Activated CD8-positive, alpha-beta memory T cell treated with anti-CD3 and anti-CD28 coated beads for 36 hours (primary cell): Measurements from ENCODE around the gene THOC7. TPM values are rescaled to one million over a fixed set of nuclear protein-coding genes. Genes with fewer than 3 reads are reported as not detected.

Experiments
- CTCF ChIA-PET: fragments of 350-600 bp; sonication (Branson Sonifier 250); formaldehyde crosslinking; loops from one replicate; lab custom pipeline; 2021; ENCODE audit warnings: antibody characterized with exemption; lab: Charles Lee
- POLR2A ChIA-PET: fragments of 350-600 bp; sonication (Branson Sonifier 250); formaldehyde crosslinking; loops from one replicate; lab custom pipeline; 2021; ENCODE audit warnings: antibody characterized with exemption; lab: Charles Lee
- total RNA-seq, 2 experiments: library from RNA; stranded (reverse); gene quantifications; one replicate each; pipeline ENCODE4 v1.2.3, GENCODE V29; 2021

The THOC7 gene
- total RNA-seq, result 10 to 100 TPM; 82.5 to 86.7 TPM

DNA sequence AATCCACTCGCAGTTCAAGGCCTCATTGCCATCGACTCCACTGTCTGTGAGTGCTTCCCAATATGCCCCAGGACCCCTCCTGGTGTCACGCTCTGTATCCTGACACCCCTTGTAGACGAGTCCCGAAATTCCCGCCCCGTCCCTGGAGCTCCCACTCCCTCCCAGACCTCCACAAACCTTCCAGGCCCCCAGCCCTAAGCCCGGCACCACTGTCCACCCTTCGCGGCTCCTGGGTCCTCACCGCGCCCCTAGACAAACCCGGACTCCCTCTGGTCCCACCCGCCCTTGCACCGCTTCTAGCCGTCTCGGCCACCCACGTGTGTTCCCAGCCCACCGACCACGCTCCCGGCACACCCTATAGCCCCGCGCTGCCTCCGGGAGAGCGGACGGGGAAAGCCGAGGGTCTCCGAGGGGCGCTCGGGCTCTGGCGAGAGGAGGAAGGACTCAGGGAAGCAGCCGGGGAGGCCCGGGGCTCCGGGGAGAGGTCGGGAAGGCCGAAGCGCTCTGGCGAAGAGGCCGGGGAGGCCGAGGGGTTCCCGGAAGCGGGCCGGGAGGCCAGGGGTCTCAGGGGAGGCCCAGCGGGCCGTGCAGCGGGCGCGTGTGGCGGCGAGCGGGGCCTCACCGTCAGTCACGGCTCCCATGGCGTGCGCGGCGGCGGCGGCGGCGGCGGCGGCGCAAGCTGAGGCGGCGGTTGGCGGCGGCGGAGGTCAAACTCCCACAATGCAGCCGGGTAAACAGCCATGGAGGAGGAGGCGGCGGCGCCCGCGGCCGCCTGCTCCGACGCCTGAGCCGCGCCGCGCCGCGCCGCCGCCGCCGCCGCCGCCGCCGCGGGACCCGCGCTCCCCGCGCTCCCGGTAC is at the start of gene THOC7, which contains the start of gene ATXN7:
Gene THOC7 (minus strand): TSS at position 656 of the 858 bp plus-strand sequence. CDS start 15 bp downstream, at position 641.
Gene ATXN7 (plus strand): TSS at position 718 of the 858 bp plus-strand sequence. CDS start 48,732 bp downstream, outside the sequence.
- POLR2A ChIA-PET, result interaction anchor here (0.6 to 1.4 kb wide), 2 partner anchors 48 to 603 kb away, joined by 3 to 4 read pairs; partner anchors contain the start of gene SCAANT1
- CTCF ChIA-PET, result interaction anchor here (0.6 to 1.5 kb wide), 2 partner anchors 47 to 99 kb away, joined by 4 to 5 read pairs; no protein-coding TSS in a partner anchor

DNA sequence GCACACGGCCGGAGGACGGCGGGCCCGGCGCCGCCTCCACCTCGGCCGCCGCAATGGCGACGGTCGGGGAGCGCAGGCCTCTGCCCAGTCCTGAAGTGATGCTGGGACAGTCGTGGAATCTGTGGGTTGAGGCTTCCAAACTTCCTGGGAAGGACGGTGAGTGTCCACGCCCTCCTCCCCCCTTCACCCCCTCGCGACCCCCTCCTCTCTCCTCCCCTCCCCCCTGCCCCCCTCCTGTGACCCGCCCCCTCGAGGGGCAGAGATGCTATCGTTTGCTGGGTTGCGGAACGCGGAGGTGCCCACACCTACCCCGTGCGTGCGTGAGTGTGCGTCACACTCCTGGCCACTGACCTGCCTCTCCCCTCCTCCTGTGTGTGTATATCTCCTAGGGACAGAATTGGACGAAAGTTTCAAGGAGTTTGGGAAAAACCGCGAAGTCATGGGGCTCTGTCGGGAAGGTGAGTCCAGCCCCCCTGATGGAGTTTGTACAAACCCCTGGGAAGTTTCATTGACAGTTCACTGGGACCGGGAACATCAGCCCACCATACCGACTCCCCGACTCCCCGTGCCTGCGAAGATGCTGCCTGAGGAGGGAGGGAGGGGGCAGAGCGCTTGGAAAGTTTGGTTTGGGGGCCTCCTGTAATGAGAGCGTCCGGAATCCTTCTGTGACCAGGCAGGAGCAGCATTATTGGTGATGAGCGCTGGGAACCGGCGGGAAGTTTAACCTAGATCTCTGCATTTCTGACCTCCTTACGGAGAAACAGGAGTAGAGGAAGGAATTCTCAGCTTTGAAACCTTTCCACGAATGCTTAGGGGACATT is 49.4 kb upstream of the THOC7 start:
- CTCF ChIA-PET, result interaction anchor here (0.8 to 0.9 kb wide), 2 partner anchors 17 to 111 kb away, joined by 3 to 4 read pairs; partner anchors contain the start of gene PSMD6

DNA sequence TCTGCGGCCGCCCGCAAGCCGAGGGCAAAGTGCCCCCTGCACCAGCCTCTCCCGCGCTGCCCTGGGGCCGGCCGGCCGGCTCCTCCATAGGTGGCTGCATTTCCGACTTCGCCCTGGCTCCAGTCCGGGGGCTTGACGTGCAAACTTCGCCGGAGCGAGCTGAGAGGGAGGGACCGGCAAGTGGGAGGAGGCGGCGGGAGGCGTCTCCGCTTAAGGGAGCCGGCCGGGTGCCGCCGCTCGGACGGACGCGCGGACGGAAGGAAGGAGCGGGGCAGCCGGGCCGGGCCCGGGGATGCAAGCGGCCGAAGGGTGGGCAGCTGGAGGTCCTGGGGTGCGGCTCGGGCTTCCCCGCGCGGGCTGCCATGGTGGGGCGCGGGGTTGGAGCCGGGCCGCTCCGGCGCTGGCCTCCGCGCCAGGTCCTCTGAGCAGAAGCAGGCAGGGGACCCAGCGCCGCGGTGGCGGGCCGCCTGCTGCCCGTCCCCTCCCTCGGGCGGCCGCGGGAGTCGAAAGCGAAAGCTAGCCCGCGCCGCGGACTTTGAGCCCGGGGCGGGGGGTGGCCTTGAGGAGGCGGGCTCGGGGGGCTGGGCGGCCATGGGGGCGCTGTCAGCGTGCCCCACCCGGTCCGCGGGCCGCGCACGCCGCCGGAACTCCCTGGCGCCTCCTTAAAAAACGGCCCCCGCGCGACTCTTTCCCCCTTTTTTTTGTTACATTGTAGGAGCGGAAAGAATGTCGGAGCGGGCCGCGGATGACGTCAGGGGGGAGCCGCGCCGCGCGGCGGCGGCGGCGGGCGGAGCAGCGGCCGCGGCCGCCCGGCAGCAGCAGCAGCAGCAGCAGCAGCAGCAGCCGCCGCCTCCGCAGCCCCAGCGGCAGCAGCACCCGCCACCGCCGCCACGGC is 48.5 kb upstream of the THOC7 start, which contains the start of gene SCAANT1:
Gene SCAANT1 (minus strand): TSS at position 511 of the 895 bp plus-strand sequence.
- ChIA-PET CTCF (interaction anchor here (0.9 to 1.1 kb wide), 2 partner anchors 16 to 72 kb away, joined by 3 to 4 read pairs; no protein-coding TSS in a partner anchor), POLR2A (interaction anchor here (0.6 to 1.8 kb wide), 4 partner anchors 16 to 66 kb away, joined by 3 to 10 read pairs (median 4); partner anchors contain the start of genes ATXN7 and THOC7)

More for the DNA sequence above, 49.4 kb upstream of the THOC7 start:
- POLR2A ChIA-PET, result interaction anchor here (1.2 to 1.8 kb wide), 2 partner anchors 17 to 38 kb away, joined by 4 to 10 read pairs; no protein-coding TSS in a partner anchor

DNA sequence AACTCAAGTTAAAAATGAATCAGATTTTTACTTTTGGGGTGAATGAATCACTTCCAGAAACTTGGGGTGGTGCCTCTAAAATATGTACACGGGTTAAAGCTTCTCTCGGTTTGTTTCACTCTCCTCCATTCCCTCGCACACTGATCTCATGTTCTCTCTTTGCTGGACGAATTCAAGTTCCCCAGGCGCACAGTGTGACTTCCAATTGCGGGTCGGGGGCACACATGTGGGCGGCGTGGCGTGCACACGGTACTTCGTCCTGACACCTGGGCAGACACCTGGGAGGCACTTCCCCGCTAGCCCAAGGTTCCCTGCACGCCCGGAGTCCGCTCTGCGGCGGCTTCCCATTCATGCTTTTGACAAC is 47.9 kb upstream of the THOC7 start:
- ChIA-PET CTCF (interaction anchor here (1.1 kb wide), 1 partner anchor 72 kb away, joined by 3 read pairs; no protein-coding TSS in a partner anchor), POLR2A (interaction anchor here (0.6 to 1.8 kb wide), 4 partner anchors 16 to 67 kb away, joined by 3 to 10 read pairs (median 4); partner anchors contain the start of genes ATXN7 and THOC7)

DNA sequence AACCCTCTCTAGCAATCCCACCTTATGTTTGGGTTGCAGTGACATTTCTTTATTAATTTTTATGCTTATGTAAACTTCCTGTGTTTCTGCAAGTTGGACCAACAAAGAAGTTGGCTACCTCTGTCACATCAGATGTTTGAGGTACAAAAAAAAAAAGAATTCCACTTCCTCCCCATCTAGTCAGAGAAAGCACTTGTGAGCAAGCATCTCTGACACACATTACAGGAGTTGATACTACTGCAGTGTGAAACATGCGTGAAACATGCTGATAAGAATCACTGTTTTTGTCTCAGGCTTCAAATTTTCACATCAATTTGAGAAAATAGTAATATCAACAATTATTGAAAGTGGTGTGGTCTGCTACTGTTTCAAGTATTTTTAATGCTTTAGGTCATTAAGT is 47.3 kb upstream of the THOC7 start:
- POLR2A ChIA-PET, result interaction anchor here (1.6 to 1.8 kb wide), 2 partner anchors 15 to 48 kb away, joined by 4 to 10 read pairs; partner anchors contain the start of genes ATXN7 and THOC7
- CTCF ChIA-PET, result interaction anchor here (1.7 kb wide), 1 partner anchor 47 kb away, joined by 4 read pairs; the partner anchor contains the start of genes ATXN7 and THOC7

DNA sequence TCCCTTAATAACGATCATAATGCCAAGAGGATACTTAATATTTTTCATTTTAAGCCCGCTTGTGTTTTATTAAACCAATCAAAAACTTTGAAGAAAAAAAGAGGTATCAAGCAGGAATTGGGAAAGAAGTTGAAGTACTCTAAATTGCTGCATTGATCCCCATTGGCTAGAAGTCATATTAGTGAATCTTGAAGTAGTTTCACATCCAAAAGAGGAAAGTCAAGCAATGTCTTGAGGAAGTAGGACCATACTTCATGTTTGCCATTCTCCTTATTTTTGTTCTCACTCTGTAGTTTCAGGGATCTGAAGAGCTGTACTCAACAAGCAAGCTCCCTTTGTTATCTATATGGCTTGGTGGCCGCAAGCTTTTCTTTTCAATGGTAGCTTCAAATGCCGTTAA is 46.4 kb upstream of the THOC7 start:
- CTCF ChIA-PET, result interaction anchor here (1.7 kb wide), 1 partner anchor 46 kb away, joined by 4 read pairs; the partner anchor contains the start of genes ATXN7 and THOC7
- POLR2A ChIA-PET, result no interaction called here

DNA sequence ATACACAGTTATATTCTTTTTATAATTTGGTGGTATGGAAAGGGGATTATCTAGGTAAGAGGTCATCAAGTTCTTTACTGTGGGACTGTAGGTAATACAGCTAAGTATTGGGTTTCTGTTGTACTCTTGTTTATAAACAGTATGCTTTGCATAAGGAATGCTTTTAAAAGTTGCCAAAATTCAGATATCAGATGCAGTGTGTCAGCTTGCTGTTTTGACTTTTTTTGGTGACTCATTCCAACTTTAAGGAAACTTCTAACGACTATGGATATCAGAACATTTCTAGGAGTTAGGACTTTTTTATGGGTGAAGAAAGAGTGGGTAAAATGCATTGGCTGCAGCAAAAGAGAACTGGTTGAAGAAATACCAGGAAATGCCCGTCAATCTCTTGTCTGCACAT is 45.8 kb upstream of the THOC7 start:
- ChIA-PET POLR2A (no interaction called here), CTCF (interaction anchor here (1.7 kb wide), 1 partner anchor 46 kb away, joined by 4 read pairs; the partner anchor contains the start of genes ATXN7 and THOC7)

DNA sequence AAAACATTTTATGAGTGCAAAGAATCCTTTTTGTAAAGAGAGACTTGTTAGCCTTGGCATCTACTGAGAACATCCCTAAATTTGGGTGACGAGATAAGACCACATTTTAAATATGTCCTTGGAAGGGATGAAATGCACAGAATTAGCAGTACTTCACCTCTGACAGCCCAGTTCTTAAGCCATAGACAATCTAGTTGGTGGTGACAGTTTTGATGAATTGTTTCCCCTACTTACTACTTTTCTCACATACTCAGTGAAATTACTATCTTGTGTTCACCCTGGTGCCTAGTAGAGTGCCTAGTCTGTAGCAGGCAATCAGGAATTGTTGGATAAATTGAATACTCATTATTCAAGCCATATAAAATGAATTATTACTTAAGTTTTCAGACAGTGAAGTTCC is 45.2 kb upstream of the THOC7 start:
- CTCF ChIA-PET, result no interaction called here
- POLR2A ChIA-PET, result no interaction called here

DNA sequence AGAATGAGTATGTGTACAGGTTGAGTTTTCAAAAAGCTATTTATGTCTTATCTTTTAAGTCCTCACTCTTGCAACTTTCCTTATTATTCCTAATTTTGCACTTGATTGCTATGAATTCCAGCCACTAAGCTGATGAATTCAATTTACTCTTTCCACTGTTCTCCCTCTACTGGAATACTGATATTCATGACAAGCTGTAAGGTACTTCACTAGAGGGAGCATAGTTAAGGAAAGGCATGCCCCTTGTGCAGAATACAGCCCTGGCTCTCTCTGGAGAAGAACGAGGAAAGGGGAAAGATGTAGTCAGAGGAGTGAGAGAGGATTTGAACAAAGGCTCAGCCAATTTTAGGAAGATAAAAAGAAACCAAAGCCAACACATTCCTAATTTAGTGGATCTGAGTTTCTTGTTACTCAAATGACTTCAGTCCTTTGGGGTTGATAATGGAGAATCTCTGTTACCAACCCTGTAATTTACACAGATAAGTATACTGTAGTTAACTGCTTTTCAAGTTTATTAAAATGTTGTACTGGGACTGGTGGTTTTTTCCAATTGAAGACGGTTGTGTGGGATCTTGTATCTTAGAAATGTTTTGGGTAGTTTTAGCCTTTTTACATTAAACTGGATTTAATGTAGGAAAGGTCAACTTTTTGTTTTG is 44.6 kb upstream of the THOC7 start:
- CTCF ChIA-PET, result no interaction called here
- POLR2A ChIA-PET, result no interaction called here

DNA sequence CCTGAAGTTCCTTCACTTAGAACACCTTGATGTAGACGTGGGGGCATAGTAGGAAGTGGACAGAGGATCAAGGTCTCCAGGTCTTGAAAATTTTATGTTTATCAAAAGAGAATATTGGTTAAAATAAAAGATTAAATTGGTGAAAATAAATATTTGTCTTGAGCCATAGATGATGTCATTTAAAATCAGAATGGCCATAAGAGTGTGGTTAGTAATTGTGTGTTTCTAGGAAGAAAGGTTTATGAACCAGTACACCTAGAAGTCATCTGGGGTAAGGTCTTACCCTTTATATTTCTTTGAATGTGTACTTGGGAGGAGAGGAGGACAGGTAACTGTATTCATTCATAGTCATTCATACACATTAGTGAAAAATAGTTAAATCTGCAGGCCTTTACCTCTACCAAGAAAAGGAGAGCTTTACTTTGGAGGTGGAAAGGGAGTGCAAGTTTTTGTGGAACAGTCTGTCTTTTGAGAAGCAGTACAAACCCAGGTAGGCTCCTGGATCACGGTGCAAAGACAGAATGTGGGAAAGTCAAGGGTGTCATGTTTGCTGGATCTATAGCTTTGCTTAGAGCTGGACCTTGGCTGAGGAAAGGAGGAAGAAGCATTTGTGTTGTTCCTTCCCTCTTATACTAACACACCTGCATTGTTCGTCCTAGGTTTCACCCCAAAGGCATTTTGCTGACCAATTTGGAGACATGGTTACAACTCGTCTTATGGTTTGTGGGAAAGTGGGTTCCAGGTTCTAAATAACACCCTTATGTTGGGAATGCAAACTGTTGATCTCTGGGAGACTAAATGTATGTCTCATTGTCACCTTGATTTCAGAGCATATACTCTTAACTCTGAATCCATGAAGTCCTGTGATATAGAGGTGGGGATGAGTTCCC is 42.4 kb upstream of the THOC7 start:
- ChIA-PET POLR2A (no interaction called here), CTCF (no interaction called here)

DNA sequence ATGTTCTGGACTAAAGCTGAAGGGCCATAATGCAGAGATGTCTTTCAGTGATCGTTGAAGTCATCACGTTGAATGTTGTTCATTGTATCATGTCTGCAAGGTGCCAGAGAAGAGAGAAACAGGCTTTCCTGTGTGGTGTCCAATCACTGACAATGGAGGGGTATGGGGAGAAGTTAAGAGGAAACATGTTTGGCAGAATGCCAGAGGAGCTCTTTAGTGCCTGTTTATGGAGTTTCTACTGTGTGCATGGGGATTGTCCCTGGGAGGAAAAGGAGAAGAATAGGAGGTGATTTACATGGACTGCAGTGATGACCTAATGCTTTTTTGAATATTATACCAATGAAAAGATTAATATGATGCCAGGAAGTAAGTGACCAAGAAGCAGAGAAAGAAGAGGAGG is 36.9 kb upstream of the THOC7 start:
- POLR2A ChIA-PET, result no interaction called here
- CTCF ChIA-PET, result no interaction called here

DNA sequence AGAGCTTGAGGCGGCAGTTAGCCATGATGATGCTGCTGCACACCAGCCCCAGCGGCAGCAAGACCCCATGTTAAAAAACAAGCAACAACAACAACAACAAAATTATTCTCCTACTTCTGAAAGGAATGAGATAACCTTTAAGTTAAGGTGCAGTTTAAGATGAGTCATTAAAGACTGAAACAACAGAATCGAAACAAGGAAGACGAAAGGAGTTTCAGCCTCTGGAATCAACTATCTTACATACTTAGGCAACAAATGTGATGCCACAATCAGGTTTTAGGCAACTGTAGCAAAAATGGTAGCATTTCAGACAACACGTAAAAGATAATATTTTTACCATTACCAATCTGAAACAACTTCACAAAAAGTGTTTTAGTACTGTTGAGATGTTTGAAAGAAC is 36.4 kb upstream of the THOC7 start:
- CTCF ChIA-PET, result no interaction called here

DNA sequence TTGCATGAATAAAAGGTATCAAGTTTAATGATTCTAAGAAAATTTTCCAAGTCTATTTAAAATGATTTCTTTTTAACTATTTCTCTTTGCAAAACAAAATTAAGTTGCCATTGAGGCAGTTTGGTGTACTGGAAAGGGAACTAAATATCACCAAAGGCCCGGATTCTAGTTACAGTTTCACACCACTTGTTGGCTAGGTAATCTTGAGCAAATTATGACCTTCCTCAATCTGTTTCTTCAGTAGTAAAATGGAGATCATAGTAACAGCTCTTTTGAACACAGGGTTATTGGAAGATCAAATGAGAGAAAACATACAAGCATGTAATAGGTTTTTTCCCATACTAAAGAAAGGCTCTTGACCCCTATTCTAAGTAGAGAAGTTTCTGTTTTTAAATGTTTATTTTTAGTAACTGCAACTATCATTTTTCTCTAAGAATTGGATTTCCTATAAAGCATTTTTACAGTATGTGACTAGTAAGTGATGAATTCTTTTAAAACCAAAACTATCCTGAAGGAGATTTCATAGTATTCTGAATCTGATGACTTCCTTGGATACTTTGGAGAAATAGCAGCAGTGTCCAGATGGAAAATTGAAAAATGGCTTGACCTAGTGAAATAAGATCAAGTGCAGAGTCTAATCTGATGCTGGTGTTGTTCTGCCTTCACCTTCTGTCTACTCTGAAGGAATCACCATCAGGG is 32.9 kb upstream of the THOC7 start:
- CTCF ChIA-PET, result interaction anchor here (1.6 kb wide), 1 partner anchor 16 kb away, joined by 4 read pairs; the partner anchor contains the start of gene SCAANT1
- POLR2A ChIA-PET, result interaction anchor here (0.7 to 1.3 kb wide), 2 partner anchors 15 to 28 kb away, joined by 3 to 10 read pairs; partner anchors contain the start of gene SCAANT1

More for the DNA sequence above, 36.4 kb upstream of the THOC7 start:
- POLR2A ChIA-PET, result no interaction called here

DNA sequence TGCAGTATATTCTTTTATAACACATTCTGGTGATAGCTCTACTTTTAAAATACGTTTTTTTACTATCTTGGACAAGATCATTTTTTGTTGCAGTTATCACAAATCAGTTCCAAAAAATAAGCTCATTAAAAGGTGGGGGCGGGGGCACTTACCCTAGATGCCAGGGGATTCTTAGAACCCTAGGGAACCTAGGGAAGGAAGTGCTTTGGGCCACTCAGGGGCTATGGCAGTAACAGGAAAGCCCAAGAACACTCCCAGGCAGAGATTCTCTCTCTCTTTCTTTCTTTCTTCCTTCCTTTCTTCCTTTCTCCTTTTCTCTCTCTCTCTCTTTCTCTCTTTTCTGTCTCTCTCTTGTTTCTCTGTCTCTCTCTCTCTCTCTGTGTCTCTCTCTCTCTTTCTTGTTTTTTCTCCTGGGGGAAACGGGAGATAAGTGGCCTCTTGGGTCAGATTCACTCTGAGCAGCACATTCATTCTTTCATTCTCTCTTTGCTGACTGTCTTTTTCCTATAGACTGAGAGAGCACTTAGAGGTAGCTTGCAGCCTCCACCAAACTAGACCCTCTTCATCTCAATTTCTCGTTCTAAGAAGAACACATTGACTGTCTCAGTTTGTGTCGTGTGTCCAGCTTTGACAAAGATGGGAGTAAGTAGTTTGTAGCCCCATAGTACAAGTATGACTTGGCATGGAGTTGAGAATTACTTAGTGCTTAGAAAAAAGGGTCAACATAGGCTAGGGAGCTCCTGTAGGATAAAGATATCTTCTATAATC is 32.0 kb upstream of the THOC7 start:
- ChIA-PET POLR2A (interaction anchor here (0.7 to 1.3 kb wide), 3 partner anchors 16 to 127 kb away, joined by 3 to 10 read pairs (median 4); partner anchors contain the start of genes PSMD6 and SCAANT1), CTCF (interaction anchor here (1.6 kb wide), 1 partner anchor 17 kb away, joined by 4 read pairs; the partner anchor contains the start of gene SCAANT1)
